NCI-H128 (cell line): Measurements from ENCODE around the gene DPYSL3.

Experiments
- DNase-seq: peaks from one replicate; lab custom pipeline; 2025; ENCODE audit not compliant: unreplicated experiment; lab: John Stamatoyannopoulos, UW

The DPYSL3 gene

GRCh38 chr5:147441191-147441695 lies 68.6 kb downstream of the DPYSL3 start:
- DNase-seq: no peak

DNA sequence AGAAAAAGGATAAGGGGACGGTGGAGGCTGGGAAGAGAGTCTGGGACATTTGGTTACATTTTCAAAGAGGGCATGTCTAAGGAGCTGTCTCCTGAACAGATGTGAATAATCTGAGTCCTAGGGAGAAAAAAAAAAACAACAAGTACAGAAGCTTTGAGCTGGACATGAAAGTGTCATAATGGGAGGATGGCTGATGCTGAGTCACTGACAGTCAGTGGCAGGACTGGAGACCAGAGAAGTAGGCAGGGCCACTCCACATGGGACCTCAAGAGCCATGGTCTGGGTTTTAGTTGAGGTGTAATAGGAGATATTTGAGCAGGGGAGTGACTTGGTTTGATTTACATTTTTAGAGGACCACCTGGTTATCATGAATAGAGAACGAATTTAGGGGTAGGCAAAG lies 70.6 kb downstream of the DPYSL3 start:
- DNase-seq: no peak

- DNase-seq: no peak
Measured at GRCh38 chr5:147437161-147437596, 72.7 kb downstream of the DPYSL3 start.

- DNase-seq: no peak
Measured at GRCh38 chr5:147436596-147436995, 73.3 kb downstream of the DPYSL3 start.

DNA sequence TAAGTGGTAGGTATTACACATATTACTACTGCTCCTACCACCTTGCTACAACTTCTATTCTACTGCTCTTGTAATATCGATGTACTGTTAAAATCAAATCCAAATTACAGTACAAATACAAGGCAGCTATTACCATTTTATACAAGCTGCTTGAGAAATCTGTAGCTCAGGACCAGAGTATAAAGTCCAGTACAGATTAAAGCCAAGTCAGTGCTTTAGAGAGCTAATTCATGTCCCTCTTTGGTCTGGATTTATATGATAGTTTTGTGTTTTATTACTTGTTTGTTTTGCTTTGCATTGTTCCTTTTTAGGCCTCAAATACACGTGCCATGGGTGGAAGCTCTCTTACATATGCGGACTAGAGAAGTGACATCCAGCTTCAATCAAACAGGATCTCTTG lies 75.8 kb downstream of the DPYSL3 start:
- no peak for DNase-seq

- no peak for DNase-seq
Measured at GRCh38 chr5:147432323-147432722, 77.5 kb downstream of the DPYSL3 start.

DNA sequence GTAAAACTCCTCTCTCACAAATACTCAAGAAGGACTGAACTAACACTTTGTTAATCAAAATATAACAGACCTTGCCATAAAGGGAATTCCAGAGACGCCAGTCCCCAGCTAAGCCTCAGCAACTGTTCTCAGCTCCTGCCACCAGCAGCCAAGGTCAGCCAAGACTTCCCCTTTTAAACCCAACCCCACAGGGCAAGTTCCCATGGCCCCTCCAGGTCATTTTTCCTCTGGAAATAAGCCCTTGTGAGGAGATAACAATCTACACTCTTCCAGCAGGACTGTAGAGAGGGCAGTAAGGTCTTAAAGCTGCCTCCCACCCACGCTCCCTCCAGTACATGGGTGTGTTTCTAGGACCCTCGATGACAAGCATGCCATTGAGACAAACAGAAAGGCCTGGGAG lies 78.3 kb downstream of the DPYSL3 start:
- DNase-seq: no peak

- no peak for DNase-seq
Measured at GRCh38 chr5:147430628-147431027, 79.2 kb downstream of the DPYSL3 start.

DNA sequence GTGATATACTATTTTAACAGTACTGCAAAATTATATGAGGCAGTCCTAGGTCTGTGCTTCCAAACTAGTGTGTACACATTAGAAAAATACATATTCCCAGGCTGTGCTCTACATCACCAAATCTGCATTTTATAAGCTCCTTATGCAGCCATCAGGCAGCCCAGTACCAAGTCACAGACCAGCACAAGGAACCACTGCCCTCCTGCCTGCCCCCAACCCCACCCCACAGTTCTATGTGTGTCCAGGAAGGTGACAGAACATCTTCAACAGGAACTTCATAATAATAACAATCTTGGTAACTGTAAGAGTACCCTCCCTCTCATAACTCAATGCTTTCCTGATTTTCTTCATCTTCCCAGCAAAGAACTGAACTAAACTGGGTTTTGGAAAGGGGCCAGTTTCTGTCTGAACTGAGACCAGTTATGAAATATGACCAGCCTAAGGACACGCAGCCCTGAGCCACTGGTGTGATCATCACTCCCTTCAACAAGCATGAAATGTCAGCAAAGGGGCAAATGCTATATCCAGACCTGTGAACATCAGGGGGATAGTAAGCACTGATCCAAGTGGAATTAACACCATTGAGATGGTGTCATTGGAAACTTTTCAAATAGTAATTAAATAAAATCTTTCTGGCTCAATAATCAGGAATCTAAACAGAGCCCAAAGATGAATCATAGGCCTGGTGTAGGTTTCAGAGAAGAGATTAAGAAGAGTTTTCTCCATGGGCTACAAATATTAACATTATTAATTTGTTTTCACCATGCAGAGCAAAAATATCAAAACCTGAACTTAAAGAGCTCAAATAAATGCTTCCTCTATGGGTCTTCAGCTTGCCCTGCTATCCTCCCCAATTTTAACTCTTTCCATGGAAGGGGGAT lies 82.1 kb downstream of the DPYSL3 start:
- no peak for DNase-seq

- no peak for DNase-seq
Measured at GRCh38 chr5:147426640-147427327, 83.1 kb downstream of the DPYSL3 start.

DNA sequence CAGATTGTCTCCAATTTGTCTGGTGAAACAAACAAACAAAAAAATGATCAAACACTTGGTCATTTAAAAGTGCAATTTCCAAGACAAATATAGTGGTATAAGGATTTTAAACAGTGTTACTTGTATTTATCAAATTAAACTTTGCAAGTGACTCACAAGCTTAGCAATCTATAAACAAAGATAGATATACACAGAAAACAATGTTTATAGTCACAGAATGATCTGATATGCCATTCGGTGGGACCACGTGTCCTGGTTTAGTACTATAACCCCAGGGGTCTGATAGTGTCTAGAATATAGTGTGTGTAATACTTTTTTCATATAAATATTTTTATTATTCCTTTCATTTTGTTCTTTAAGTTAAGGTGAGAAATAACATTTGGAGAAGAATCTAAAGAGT lies 91.3 kb downstream of the DPYSL3 start:
- DNase-seq: no peak

GRCh38 chr5:147417135-147417813 lies 92.6 kb downstream of the DPYSL3 start:
- DNase-seq: peak; percentile 63

- no peak for DNase-seq
Measured at GRCh38 chr5:147415651-147416050, 94.2 kb downstream of the DPYSL3 start.

DNA sequence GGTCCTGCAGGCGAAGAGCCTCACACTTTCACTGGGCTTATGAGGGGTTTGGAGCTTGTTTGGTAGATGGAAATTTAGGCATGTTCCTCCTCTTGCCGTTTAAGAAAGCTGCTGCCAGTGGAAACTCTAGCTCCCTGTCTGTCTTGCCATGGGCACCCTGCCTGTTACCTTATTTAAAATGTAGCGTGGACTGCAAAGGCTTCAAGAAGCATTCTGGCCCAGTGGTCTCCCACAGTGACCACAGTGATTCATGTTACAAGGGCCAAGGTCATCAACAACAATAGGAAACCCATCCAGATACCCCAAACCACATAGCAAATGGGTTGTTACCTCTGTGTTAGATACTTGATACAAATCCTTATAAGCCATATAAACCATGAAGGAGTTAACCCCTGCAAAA lies 96.6 kb downstream of the DPYSL3 start:
- no peak for DNase-seq

GRCh38 chr5:147412561-147412960 lies 97.3 kb downstream of the DPYSL3 start:
- DNase-seq: no peak

GRCh38 chr5:147411359-147412319 lies 98.2 kb downstream of the DPYSL3 start:
- DNase-seq: no peak

DNA sequence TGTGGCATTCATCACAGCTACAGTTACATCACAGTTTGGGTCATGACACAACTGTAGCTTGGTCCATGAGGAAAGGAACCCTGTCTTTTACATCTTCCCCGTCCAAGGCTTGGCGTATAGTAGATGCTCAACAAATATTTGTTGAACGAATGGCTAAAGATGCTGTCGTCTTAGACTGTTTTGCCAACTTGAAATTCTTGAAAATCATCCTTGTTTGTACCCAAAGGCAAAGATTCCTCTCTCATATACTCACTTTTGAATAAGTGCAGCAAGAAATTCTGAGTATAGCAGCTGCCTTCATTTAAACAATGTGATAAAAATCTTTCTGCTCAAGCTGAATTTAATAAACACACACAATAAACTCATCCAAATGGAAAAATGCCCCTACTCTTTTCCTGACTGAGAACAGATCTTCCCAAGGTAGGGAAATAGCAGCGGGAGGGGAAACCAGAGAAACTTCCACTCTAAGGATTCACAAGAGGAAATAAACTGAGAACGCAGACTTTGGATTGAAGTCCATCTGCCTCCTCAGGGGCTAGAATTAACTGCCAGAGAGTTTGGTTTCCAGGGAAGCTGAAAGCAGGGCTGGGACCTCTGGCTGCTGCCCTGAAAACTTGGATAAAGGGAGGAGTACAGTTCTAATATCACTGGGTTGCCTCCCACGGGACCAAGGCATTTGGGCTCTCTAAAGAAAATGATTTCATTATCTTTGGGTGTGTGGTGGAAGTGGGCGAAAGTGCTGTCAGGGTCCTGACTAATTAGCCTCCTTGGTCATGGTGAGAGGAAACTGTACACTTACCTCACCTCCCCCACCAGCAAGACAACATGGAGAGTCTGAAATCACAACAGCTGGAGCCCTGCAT lies 99.1 kb downstream of the DPYSL3 start:
- DNase-seq: no peak

DNA sequence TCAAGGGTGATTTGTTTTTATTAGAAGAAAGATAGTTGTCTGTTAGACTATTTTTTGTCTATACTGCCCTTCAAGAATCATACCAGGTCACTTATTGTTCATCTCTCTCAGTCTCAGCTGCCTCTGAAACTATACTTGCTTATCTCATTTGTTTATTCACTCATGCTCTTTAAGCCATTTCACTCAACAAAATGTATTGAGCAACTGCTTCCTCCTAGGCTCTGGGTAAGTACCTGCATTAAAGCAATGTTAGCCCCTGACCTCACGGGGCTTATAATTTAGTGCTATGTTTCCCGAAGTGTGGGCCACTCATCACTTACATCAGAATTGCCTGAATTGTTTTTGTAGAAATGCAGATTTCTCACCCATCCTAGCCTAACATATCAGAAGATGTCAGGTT lies 100.9 kb downstream of the DPYSL3 start:
- no peak for DNase-seq

DNA sequence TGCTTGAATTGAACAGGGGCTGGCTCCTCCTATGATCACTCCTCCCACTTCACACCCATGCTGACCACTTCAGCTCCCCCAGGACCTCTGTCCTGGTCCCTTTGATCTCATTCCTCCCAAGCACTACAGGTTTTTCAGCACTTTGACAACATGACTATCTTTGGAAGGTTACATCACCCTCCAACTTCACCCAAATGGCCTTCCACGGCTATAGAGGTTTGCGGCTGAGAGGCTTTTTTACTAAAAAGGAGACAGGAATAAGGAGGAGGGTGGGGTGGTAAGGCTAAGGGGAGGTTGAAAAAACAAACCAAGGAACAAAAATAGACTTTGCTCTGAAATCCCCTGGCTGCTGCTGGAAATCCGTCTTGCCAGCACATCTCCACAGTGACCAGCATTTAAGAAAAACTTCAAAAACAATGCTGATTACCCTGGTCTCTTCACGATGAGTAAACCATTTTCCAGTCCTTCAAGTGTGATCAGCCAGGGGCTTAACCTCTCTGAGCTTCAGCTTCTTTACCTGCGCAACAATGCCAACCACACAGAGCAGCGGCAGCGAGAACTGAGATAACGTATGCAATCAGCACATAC lies 102.7 kb downstream of the DPYSL3 start:
- DNase-seq: no peak
